ENCODE data around the gene C13orf46. TPM values are rescaled to one million over a fixed set of nuclear protein-coding genes. Genes with fewer than 3 reads are reported as not detected.

The C13orf46 gene
- total RNA-seq, 3 donors from 2014 or later = 0.16 to 0.73 (median 0.66) TPM

DNA sequence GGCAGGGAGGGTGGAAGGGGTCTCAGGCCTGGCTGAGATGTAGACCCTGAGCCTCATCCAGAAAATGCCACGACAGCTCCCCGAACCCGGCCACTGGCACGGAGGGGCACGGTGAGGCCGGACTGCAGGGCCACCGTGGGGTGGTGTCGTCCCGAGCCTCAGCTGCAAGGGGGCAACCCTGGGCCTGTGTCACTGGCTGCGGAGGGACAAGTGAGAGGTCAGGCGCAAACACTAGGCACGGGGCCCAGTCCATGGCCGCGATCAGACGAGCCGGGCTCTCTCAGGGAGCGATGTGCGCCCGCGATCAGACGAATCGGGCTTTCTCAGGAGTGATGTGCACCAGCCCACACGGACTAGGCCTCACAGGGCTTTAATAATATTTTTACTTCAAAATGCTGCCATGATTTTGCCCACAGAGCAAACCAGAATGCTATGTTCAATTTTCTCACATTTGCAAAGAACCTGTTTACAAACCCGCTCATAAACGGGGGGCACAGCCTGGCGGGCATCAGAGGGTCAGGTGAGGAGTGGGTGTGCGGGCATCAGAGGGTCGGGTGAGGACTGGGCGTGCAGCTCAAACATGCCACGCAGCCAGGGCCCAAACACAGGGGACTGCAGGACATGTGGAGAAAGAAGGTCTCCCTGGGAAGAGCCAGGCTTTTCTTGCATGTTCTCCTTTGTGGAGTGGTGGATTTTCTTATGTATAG lies 42.6 kb upstream of the C13orf46 start:
- Histone ChIP-seq H3K9me3 (no peaks in the 10 kb centered on the region), H3K4me3 (no peak overlapping the region), H3K36me3 (no peaks in the 10 kb centered on the region), H3K4me1 (no peaks in the 10 kb centered on the region), H3K27me3 (no peaks in the 10 kb centered on the region), H3K27ac (peak overlapping the region in 1 of 2 donors; percentile 87)
- no peak for DNase-seq (ENCODE audit: low spot score in 2 of 2)
- intact Hi-C loops (cut with DNase I; ENCODE audit: low total_unique reads) = loop anchor here (5.0 kb wide), 1 partner anchor 104 kb away; no protein-coding TSS in a partner anchor
- no peak for TF ChIP-seq POLR2A (IDR thresholded peaks at IDR 0.05)
- TF ChIP-seq POLR2AphosphoS5 (IDR thresholded peaks at IDR 0.05) = no peak
- TF ChIP-seq, protein P1, sequence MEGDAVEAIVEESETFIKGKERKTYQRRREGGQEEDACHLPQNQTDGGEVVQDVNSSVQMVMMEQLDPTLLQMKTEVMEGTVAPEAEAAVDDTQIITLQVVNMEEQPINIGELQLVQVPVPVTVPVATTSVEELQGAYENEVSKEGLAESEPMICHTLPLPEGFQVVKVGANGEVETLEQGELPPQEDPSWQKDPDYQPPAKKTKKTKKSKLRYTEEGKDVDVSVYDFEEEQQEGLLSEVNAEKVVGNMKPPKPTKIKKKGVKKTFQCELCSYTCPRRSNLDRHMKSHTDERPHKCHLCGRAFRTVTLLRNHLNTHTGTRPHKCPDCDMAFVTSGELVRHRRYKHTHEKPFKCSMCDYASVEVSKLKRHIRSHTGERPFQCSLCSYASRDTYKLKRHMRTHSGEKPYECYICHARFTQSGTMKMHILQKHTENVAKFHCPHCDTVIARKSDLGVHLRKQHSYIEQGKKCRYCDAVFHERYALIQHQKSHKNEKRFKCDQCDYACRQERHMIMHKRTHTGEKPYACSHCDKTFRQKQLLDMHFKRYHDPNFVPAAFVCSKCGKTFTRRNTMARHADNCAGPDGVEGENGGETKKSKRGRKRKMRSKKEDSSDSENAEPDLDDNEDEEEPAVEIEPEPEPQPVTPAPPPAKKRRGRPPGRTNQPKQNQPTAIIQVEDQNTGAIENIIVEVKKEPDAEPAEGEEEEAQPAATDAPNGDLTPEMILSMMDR (IDR thresholded peaks at IDR 0.05) = no peak

DNA sequence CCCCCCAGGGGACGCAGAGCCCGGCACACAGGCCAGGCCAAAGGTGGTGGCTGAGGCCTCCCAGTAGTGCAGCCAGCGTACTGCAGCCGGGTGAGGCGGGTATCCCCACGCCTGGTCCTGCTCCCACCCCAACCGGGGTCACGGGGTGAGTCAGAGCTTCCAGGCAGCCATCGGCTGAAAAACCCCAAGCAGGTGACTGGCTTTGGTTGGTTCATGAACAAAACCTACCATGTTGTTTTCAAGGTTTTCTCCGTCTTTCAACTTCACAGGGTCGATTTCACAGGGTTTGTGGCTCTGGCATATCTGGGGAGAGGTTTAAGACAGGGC lies 42.1 kb upstream of the C13orf46 start:
- H3K36me3 ChIP-seq = no peaks in the 10 kb centered on the region
- H3K4me1 ChIP-seq = no peaks in the 10 kb centered on the region
- intact Hi-C loops (cut with DNase I; ENCODE audit: low total_unique reads) = loop anchor here (5.0 kb wide), 1 partner anchor 104 kb away; no protein-coding TSS in a partner anchor
- H3K27me3 ChIP-seq = no peaks in the 10 kb centered on the region
- H3K4me3 ChIP-seq = peak overlapping the region in 1 of 3 donors; percentile 39
- peak overlapping the region in 1 of 2 donors; percentile 87 for H3K27ac ChIP-seq
- no peaks in the 10 kb centered on the region for H3K9me3 ChIP-seq
- DNase-seq (ENCODE audit: low spot score in 2 of 2) = no peak
- TF ChIP-seq POLR2A (IDR thresholded peaks at IDR 0.05) (no peak), POLR2AphosphoS5 (IDR thresholded peaks at IDR 0.05) (no peak)
- TF ChIP-seq, protein P1 (IDR thresholded peaks at IDR 0.05) = no peak

DNA sequence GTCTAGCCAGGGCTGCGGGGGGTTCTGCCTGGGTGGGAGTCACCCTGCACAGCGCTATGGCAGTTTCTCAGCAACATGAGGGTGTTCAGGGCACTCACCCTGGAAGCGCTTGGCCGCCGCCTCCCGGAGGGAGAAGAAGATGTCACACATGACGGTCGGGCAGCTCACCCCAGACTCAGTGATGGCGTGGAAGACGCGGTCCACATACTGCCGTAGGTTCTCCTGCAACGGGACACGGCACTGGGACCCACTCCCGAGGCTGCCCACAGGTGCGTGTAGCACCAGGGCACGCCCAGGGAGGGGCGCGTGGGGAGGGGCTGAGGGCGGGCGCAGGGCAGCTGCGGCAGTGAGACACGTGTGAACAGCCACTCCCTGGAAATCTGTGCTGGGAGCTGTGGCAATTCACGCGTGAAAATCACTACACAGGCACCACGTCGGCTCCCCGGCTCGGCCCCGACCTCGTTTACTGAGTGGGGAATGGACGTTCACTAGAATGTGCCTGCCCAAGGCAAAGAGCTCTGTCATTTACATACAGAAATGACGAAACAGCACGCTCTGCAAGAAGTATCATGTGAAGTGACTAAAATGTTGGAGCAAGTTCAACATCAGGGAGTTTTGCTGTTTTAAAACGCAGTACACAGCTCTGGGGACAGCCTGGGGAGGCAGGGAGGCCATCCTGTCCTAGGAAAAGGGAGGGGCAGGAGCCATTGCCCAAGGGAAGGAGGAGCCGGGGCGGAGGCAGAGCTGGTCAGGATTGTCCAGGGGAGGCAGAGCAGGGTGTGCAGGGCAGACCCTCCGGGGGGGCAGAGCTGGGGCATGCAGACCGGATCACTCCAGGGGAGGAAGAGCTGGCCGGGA lies 41.5 kb upstream of the C13orf46 start:
- Histone ChIP-seq H3K9me3 (no peaks in the 10 kb centered on the region), H3K27me3 (no peaks in the 10 kb centered on the region), H3K36me3 (no peaks in the 10 kb centered on the region), H3K27ac (peak overlapping the region; percentile 37 to 87), H3K4me3 (peak overlapping the region; percentile 2 to 39 (median 32)), H3K4me1 (no peaks in the 10 kb centered on the region)
- TF ChIP-seq, protein P1 (IDR thresholded peaks at IDR 0.05) = no peak
- TF ChIP-seq POLR2A (IDR thresholded peaks at IDR 0.05) (no peak), POLR2AphosphoS5 (IDR thresholded peaks at IDR 0.05) (no peak)
- peak in 1 of 2 donors; percentile 48 for DNase-seq (ENCODE audit: low spot score in 2 of 2)
- intact Hi-C loops (cut with DNase I; ENCODE audit: low total_unique reads) = loop anchor here (5.0 kb wide), 1 partner anchor 103 kb away; no protein-coding TSS in a partner anchor

DNA sequence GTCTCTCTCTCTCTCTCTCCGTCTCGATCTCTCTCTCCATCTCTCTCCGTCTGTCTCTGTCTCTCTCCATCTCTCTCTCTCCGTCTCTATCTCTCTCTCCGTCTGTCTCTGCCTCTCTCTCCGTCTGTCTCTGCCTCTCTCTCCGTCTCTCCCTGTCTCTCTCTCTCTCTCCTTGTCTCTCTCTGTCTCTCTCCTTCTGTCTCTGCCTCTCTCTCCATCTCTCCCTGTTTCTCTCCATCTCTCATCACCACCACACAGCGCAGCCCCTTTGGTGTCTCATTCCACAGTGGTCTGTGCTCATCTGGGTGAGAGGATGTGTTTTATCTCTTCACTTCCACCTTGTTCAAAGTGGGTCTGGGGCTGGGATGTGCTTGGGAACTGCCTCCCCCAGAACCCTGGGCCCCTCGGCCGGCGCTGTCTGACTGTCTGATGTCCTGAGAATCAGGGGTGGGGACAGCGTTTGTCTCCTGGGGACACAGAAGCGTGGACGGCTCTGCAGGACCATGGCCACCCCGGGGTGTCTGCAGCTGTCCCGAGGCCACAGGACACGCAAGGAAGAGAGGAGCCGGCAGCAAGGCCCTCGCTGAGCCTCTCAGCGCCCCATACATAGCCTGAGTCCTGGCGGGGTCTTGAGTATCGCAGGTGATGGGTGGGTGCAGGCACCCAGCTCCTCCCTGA lies 40.2 kb upstream of the C13orf46 start:
- Histone ChIP-seq H3K27me3 (no peaks in the 10 kb centered on the region), H3K4me1 (no peaks in the 10 kb centered on the region), H3K36me3 (no peaks in the 10 kb centered on the region), H3K4me3 (peak overlapping the region in 1 of 3 donors; percentile 32), H3K9me3 (no peaks in the 10 kb centered on the region), H3K27ac (peak overlapping the region in 1 of 2 donors; percentile 87)
- intact Hi-C loops (cut with DNase I; ENCODE audit: low total_unique reads) = no loop called here
- TF ChIP-seq, protein P1 (IDR thresholded peaks at IDR 0.05) = no peak
- no peak for DNase-seq (ENCODE audit: low spot score in 2 of 2)
